A549 (cell line): ENCODE results near the gene CTNND2. TPM values are rescaled to one million over a fixed set of nuclear protein-coding genes. Genes with fewer than 3 reads are reported as not detected.
A peak's percentile ranks its signal among the peaks of the same experiment; 100 is the strongest.

ENCODE experiments used
- ATAC-seq, 2 experiments: fragments of 200-7000 bp in 1 of 2; fragments of >200 bp in 1 of 2; cut with Nextera tagmentation in 1 of 2; cut with Tn5 transposase in 1 of 2; 3 replicates each; pipeline versions ENCODE4 v1.8.0 to v1.9.1; 2018 to 2020; ENCODE audit warnings: mild to moderate bottlenecking in 1 of 2, moderate library complexity in 1 of 2
- CTCF ChIA-PET: fragments of 300-600 bp; sonication (Branson Sonifier 250); formaldehyde crosslinking; extraction: SDS; loops from one replicate; lab custom pipeline; 2021; ENCODE audit warnings: antibody characterized with exemption, inconsistent platforms; lab: Yijun Ruan, JAX
- POLR2A ChIA-PET: fragments of 350-600 bp; formaldehyde crosslinking; extraction: SDS; loops from one replicate; lab custom pipeline; 2021; ENCODE audit warnings: antibody characterized with exemption, inconsistent platforms; lab: Yijun Ruan, JAX
- DNase-seq, 2 experiments: peaks; one replicate each; pipeline versions ENCODE4 v3.0.0 to v3.0.0-alpha.2; 2011 to 2016; ENCODE audit warnings: low read depth in 1 of 2, low spot score in 1 of 2
- FAIRE-seq: peaks from 2 replicates; lab custom pipeline; 2011; peaks lifted over from hg19 to GRCh38; lab: Jason Lieb, UNC
- H3K27ac ChIP-seq, 2 experiments: fragments of >200 bp; sonication (Bioruptor Twin); formaldehyde crosslinking; 3 replicates each; pipeline ENCODE4 v1.5.1; 2016 to 2017
- H3K4me1 ChIP-seq: fragments of >200 bp; sonication (Bioruptor Twin); formaldehyde crosslinking; 3 replicates; pipeline ENCODE4 v1.6.1; 2016
- H3K4me2 ChIP-seq: fragments of >200 bp; sonication (Bioruptor Twin); formaldehyde crosslinking; 3 replicates; pipeline ENCODE4 v1.6.1; 2016
- H3K4me3 ChIP-seq: fragments of >200 bp; sonication (Bioruptor Twin); formaldehyde crosslinking; 3 replicates; pipeline ENCODE4 v1.5.1; 2016
- H3K9me3 ChIP-seq: fragments of >200 bp; sonication (Bioruptor Twin); formaldehyde crosslinking; 3 replicates; pipeline ENCODE4 v1.6.1; 2016
- BCL3 ChIP-seq: fragments of >200 bp; sonication (Bioruptor Twin); formaldehyde crosslinking; IDR thresholded peaks from 3 replicates; pipeline ENCODE4 v1.6.1; 2016
- CEBPB ChIP-seq, 2 experiments: fragments of >200 bp in 1 of 2; sonication (Bioruptor Twin) in 1 of 2; formaldehyde crosslinking in 1 of 2; IDR thresholded peaks; 2 replicates each; pipeline ENCODE4 v1.6.1; 2012 to 2016
- CTCF ChIP-seq: fragments of >200 bp; sonication (Bioruptor Twin); formaldehyde crosslinking; IDR thresholded peaks from 3 replicates; pipeline ENCODE4 v1.5.1; 2016
- FOSL2 ChIP-seq, 2 experiments: fragments of 450-650 bp in 1 of 2; fragments of >200 bp in 1 of 2; sonication (Bioruptor Twin) in 1 of 2; formaldehyde crosslinking; IDR thresholded peaks; 2 replicates each; pipeline versions ENCODE4 v1.5.0 to v1.6.1; 2016 to 2020; ENCODE audit warnings: mild to moderate bottlenecking in 1 of 2, moderate library complexity in 1 of 2
- HMGXB4 ChIP-seq: fragments of 250-450 bp; sonication (Bioruptor Pico); IDR thresholded peaks from 2 replicates; pipeline ENCODE4 v1.5.0; 2021; ENCODE audit warnings: mild to moderate bottlenecking, moderate library complexity, borderline replicate concordance
- JUN ChIP-seq, 2 experiments: fragments of >200 bp; sonication (Bioruptor Twin); formaldehyde crosslinking; IDR thresholded peaks; 2 replicates in 1 of 2; 3 replicates in 1 of 2; pipeline ENCODE4 v1.6.1; 2016 to 2017
- MAFK ChIP-seq: fragments of 450-650 bp; IDR thresholded peaks from 2 replicates; pipeline ENCODE4 v1.6.1; 2014; ENCODE audit not compliant: partially characterized antibody
- NFE2L2 ChIP-seq: fragments of 150-350 bp; conservative IDR thresholded peaks from 2 replicates; pipeline ENCODE4 v1.6.1; 2014; ENCODE audit warnings: low read length
- NR3C1 ChIP-seq: fragments of >200 bp; sonication (Bioruptor Twin); formaldehyde crosslinking; IDR thresholded peaks from 3 replicates; pipeline ENCODE4 v1.6.1; 2017
- POLR2AphosphoS2 ChIP-seq: conservative IDR thresholded peaks from 2 replicates; pipeline ENCODE4 v1.6.1; 2012; ENCODE audit warnings: low read length, improper control_type of control experiment, inconsistent platforms
- RAD21 ChIP-seq, 2 experiments: fragments of >200 bp in 1 of 2; sonication (Bioruptor Twin) in 1 of 2; formaldehyde crosslinking in 1 of 2; IDR thresholded peaks in 1 of 2; conservative IDR thresholded peaks in 1 of 2; 2 replicates in 1 of 2; 3 replicates in 1 of 2; pipeline ENCODE4 v1.6.1; 2012 to 2018; ENCODE audit warnings: inconsistent platforms in 1 of 2
- SMC3 ChIP-seq: fragments of >200 bp; sonication (Bioruptor Twin); formaldehyde crosslinking; IDR thresholded peaks from 3 replicates; pipeline ENCODE4 v1.6.1; 2018; ENCODE audit warnings: inconsistent platforms
- SREBF2 ChIP-seq: fragments of 450-650 bp; IDR thresholded peaks from 2 replicates; pipeline ENCODE4 v1.6.1; 2014; ENCODE audit warnings: mild to moderate bottlenecking, moderate library complexity
- TP53 ChIP-seq: fragments of 250-450 bp; sonication (Bioruptor Pico); IDR thresholded peaks from 2 replicates; pipeline ENCODE4 v1.5.0; 2021; ENCODE audit warnings: mild to moderate bottlenecking, moderate library complexity
- WGBS: methylation state at CpG from one replicate; pipeline ENCODE4 v1.1.6; 2017; ENCODE audit errors: missing lambda C conversion rate; 5-methylcytosine and 5-hydroxymethylcytosine counted together
- polyA plus RNA-seq, 4 experiments: library from polyadenylated mRNA; depleted of rRNA in 3 of 4; stranded (reverse); fragments of >200 nt; fragmentation: RNase III in 1 of 4; extraction: RNeasy Plus Mini Kit Qiagen cat#74134 plus additional on column Dnase treatment in 1 of 4; gene quantifications; 2 replicates in 3 of 4; 3 replicates in 1 of 4; pipeline ENCODE4 v1.2.3, GENCODE V29; 2011 to 2017

CTNND2 gene
- polyA plus RNA-seq, 2 of the 4 experiments (the other 2 are of a cell fraction) = not detected

GRCh38 chr5:11502783-11503182 lies 401.5 kb downstream of the CTNND2 start:
- H3K4me2 ChIP-seq = no peak overlapping the region
- ATAC-seq (no peak), DNase-seq (no peak), FAIRE-seq (no peak)
- H3K4me3 ChIP-seq = no peak overlapping the region
- 47% methylated on average over 2 of the region's 2 CpGs for WGBS
- no peaks in the 10 kb centered on the region for H3K4me1 ChIP-seq
- POLR2A ChIA-PET = no interaction called here
- CTCF ChIA-PET = no interaction called here
- no peaks in the 10 kb centered on the region for H3K9me3 ChIP-seq
- H3K27ac ChIP-seq = no peak overlapping the region
- no peak for TF ChIP-seq HMGXB4
- TF ChIP-seq FOSL2 (IDR thresholded peaks at IDR 0.05) = no peak
- no peak for TF ChIP-seq FOSL2 (CRISPR knock-in tag; IDR thresholded peaks at IDR 0.05)
- peak; percentile 41 for TF ChIP-seq MAFK
- TF ChIP-seq, all 56 proteins: peak for 1

- ChIA-PET POLR2A (no interaction called here), CTCF (no interaction called here)
- Histone ChIP-seq H3K4me3 (no peak overlapping the region), H3K27ac (no peak overlapping the region), H3K4me1 (no peaks in the 10 kb centered on the region), H3K9me3 (no peaks in the 10 kb centered on the region), H3K4me2 (no peak overlapping the region)
- WGBS = 0% methylated on average over 1 of the region's 1 CpG
- TF ChIP-seq CEBPB (IDR thresholded peaks at IDR 0.05) (no peak), NR3C1 (no peak), SREBF2 (no peak), NFE2L2 (no peak), HMGXB4 (no peak), JUN (IDR thresholded peaks at IDR 0.05) (no peak)
- FAIRE-seq (no peak), DNase-seq (no peak), ATAC-seq (no peak)
These were observed 406.6 kb downstream of the CTNND2 start for GRCh38 chr5:11497651-11498050.

GRCh38 chr5:11496137-11496719 lies 408.0 kb downstream of the CTNND2 start:
- 0% methylated on average over 1 of the region's 1 CpG for WGBS
- H3K27ac ChIP-seq = no peak overlapping the region
- CTCF ChIA-PET = interaction anchor here (1.3 kb wide), 1 partner anchor 229 kb away, joined by 3 read pairs; no protein-coding TSS in a partner anchor
- H3K4me2 ChIP-seq = no peak overlapping the region
- no peak for ATAC-seq
- POLR2A ChIA-PET = no interaction called here
- TF ChIP-seq NR3C1 (no peak), BCL3 (no peak), TP53 (CRISPR knock-in tag) (no peak)
- H3K4me1 ChIP-seq = no peaks in the 10 kb centered on the region
- no peak overlapping the region for H3K4me3 ChIP-seq
- DNase-seq = no peak
- no peaks in the 10 kb centered on the region for H3K9me3 ChIP-seq
- no peak for FAIRE-seq

GRCh38 chr5:11494340-11494739 lies 409.9 kb downstream of the CTNND2 start:
- ATAC-seq = no peak
- no peak for FAIRE-seq
- CTCF ChIA-PET = no interaction called here
- WGBS = 0% methylated on average over 3 of the region's 3 CpGs
- no peak overlapping the region for H3K27ac ChIP-seq
- POLR2A ChIA-PET = no interaction called here
- TF ChIP-seq CTCF (peak; percentile 45), SMC3 (peak; percentile 31; the same call in 1 of the 3 replicates), POLR2AphosphoS2 (no peak), RAD21 (conservative IDR thresholded peaks at IDR 0.05 in 1 of 2, IDR thresholded peaks at IDR 0.05 in 1 of 2) (peak; percentile 33 to 35; a peak in 3 of 5 replicates)
- no peak for DNase-seq
- no peaks in the 10 kb centered on the region for H3K4me1 ChIP-seq
- H3K4me2 ChIP-seq = no peak overlapping the region
- H3K4me3 ChIP-seq = no peak overlapping the region
- H3K9me3 ChIP-seq = no peaks in the 10 kb centered on the region
